Psoas muscle (tissue), 8 donors: ENCODE results near the gene SCO2. TPM values are rescaled to one million over a fixed set of nuclear protein-coding genes. Genes with fewer than 3 reads are reported as not detected.

Experiments
- ATAC-seq, 4 donors: fragments of 200-7000 bp; cut with Tn5 transposase; one replicate each; pipeline ENCODE4 v1.9.1; 2020; ENCODE audit warnings: moderate library complexity in 3 of 4, mild to moderate bottlenecking in 2 of 4
- DNase-seq, 2 donors: peaks; one replicate each; pipeline ENCODE4 v3.0.0-alpha.2; 2020
- H3K27ac ChIP-seq: fragments of 200-600 bp; one replicate; pipeline ENCODE4 v1.8.0; 2022
- H3K27me3 ChIP-seq, 3 donors: fragments of 200-600 bp in 1 of 3; one replicate each; pipeline versions ENCODE4 v1.6.1 to v1.8.0; 2013 to 2022; ENCODE audit warnings: low read length in 2 of 3, mild to moderate bottlenecking in 2 of 3, moderate library complexity in 1 of 3; ENCODE audit not compliant: insufficient read depth in 3 of 3
- H3K36me3 ChIP-seq, 2 donors: fragments of 200-600 bp in 1 of 2; one replicate each; pipeline versions ENCODE4 v1.6.1 to v1.8.0; 2013 to 2022; ENCODE audit warnings: low read depth in 1 of 2, mild to moderate bottlenecking in 1 of 2, moderate library complexity in 1 of 2; ENCODE audit not compliant: insufficient read depth in 1 of 2
- H3K4me1 ChIP-seq: fragments of 200-600 bp; one replicate; pipeline ENCODE4 v1.8.0; 2022
- H3K4me3 ChIP-seq: fragments of 200-600 bp; one replicate; pipeline ENCODE4 v1.8.0; 2022; ENCODE audit warnings: mild to moderate bottlenecking
- H3K9me3 ChIP-seq: fragments of 200-600 bp; one replicate; pipeline ENCODE4 v1.8.0; 2022
- CTCF ChIP-seq: fragments of 200-600 bp; IDR thresholded peaks from one replicate; pipeline ENCODE4 v1.8.0; 2022; ENCODE audit warnings: antibody characterized with exemption
- WGBS, 3 donors: extraction: QIAGEN DNeasy Blood & Tissue Kit; methylation state at CpG; one replicate each; pipeline versions ENCODE4 v1.1.6 to v1.1.7; 2013; 5-methylcytosine and 5-hydroxymethylcytosine counted together
- intact Hi-C, 2 donors: fragments of 100-400 bp; cut with DNase I; formaldehyde crosslinking; loops; one replicate each; pipeline versions ENCODE4 v1.11.0 to v1.14.2; 2022
- polyA plus RNA-seq, 3 donors: library from polyadenylated mRNA; stranded (reverse); fragments of 200-250 nt; gene quantifications; one replicate each; pipeline ENCODE4 v1.2.3, GENCODE V29; 2013
- total RNA-seq, 4 donors: library from RNA; stranded (reverse); fragmentation: NEBNext Ultra II Directional in 2 of 4; extraction: Animal tissue kit (Norgen Biotek cat#: 25700) in 2 of 4; gene quantifications; one replicate each; pipeline versions ENCODE4 v1.2.1 to v1.2.4, GENCODE V29; 2021 to 2023
- donor health status: healthy with polysubstance abuse.
- donor health status: DM: no; HTN: no; CAD: no; lungs with moderate emphysema.
- donor health status: Bipolar disorder and iron deficiency.
- donor health status: healthy.
- donor health status: DM: yes; HTN: yes; CAD: no.
- donor health status: DM: no; HTN: no; CAD: no.
- donor health status: DM: no; HTN: no; CAD: no.
- donor health status: DM: yes; HTN: yes; CAD: no.

Gene SCO2
- total and polyA plus RNA-seq, 7 donors, result 0.97 to 1.00 (median 0.99) TPM; not detected in 4

GRCh38 chr22:50518606-50519005 is 6.8 kb downstream of the SCO2 start:
- no peak overlapping the region for H3K4me3 ChIP-seq
- no peak for TF ChIP-seq CTCF
- peaks cover 8 to 79% of the 10 kb centered on the region in 2 donors for H3K36me3 ChIP-seq
- no peaks in the 10 kb centered on the region for H3K4me1 ChIP-seq
- no peaks in the 10 kb centered on the region for H3K9me3 ChIP-seq
- no peak overlapping the region for H3K27ac ChIP-seq
- no peak for ATAC-seq
- 91 to 93% (median 93%) methylated on average over 7 of the region's 7 CpGs for WGBS, 3 donors
- H3K27me3 ChIP-seq, result no peaks in the 10 kb centered on the region
- no peak for DNase-seq
- intact Hi-C loops, result no loop called here

GRCh38 chr22:50517495-50518260 is 7.7 kb downstream of the SCO2 start:
- Histone ChIP-seq H3K4me3 (no peak overlapping the region), H3K27me3 (no peaks in the 10 kb centered on the region), H3K36me3 (peaks cover 8 to 70% of the 10 kb centered on the region in 2 donors), H3K9me3 (no peaks in the 10 kb centered on the region), H3K4me1 (no peaks in the 10 kb centered on the region), H3K27ac (no peak overlapping the region)
- DNase-seq (no peak), ATAC-seq (no peak)
- intact Hi-C loops, result no loop called here
- WGBS, 3 donors, result 86 to 90% (median 88%) methylated on average over 20 of the region's 20 CpGs
- TF ChIP-seq CTCF, result no peak

DNA sequence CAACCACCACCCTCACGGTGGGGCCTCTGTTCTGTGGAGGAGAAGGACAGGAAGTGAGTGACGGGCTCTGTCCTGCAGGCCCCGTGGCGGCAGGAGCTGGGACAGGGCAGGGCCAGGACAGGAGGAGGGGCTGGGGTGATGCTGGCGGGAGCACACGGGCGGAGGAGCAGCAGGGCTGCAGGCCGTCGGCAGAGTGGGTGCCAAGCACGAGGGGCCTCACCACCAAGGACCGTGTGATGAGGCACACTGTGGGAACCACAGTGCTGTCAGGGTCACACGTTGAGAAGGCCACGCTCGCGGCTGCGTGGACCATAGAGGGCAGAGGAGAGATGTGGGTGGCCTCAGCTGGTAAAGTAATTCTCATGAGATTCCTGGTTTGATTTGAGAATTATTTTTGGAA is 8.5 kb downstream of the SCO2 start:
- 81 to 85% (median 81%) methylated on average over 16 of the region's 16 CpGs for WGBS, 3 donors
- no peak for DNase-seq

DNA sequence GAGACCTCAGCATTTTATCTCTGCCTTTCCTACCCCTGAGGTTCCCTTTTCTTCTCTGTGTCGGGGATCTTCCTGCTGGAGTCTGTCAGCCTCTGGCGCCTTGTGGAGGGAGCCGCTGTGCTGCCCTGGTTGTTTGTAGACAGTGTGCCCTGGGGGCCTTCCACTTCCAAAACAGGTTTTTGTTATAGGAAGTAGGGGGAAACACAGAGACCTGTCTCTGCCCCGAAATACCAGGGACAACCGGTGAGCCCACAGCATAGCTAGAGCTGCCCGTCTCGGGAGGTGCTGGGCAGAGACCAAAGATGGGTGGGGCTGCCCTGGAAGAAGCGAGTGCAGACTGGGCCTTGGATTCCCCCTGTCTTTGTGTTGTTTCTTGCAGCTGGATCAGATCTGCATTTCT is 9.3 kb downstream of the SCO2 start:
- ATAC-seq (no peak), DNase-seq (no peak)
- Histone ChIP-seq H3K36me3 (peaks cover 8 to 60% of the 10 kb centered on the region in 2 donors), H3K9me3 (no peaks in the 10 kb centered on the region), H3K27me3 (no peaks in the 10 kb centered on the region), H3K4me1 (no peaks in the 10 kb centered on the region), H3K27ac (no peak overlapping the region), H3K4me3 (no peak overlapping the region)
- TF ChIP-seq CTCF, result no peak
- intact Hi-C loops, result no loop called here
- 90 to 93% (median 91%) methylated on average over 7 to 8 of the region's 8 CpGs for WGBS, 3 donors

More for the DNA sequence above, 8.5 kb downstream of the SCO2 start:
- no peaks in the 10 kb centered on the region for H3K4me1 ChIP-seq
- TF ChIP-seq CTCF, result no peak
- H3K4me3 ChIP-seq, result no peak overlapping the region
- H3K9me3 ChIP-seq, result no peaks in the 10 kb centered on the region
- H3K27me3 ChIP-seq, result no peaks in the 10 kb centered on the region
- H3K27ac ChIP-seq, result no peak overlapping the region
- intact Hi-C loops, result no loop called here
- ATAC-seq, result no peak
- peaks cover 8 to 62% of the 10 kb centered on the region in 2 donors for H3K36me3 ChIP-seq

DNA sequence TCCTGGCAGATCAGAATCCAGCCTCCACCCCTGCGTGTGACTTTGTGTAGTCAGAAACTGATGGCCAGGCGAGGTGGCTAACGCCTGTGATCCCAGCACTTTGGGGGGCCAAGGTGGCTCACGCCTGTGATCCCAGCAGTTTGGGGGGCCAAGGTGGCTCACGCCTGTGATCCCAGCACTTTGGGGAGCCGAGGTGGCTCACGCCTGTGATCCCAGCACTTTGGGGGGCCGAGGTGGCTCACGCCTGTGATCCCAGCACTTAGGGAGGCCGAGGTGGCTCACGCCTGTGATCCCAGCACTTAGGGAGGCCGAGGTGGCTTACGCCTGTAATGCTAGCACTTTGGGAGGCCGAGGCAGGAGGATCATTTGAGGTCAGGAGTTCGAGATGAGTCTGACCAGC is 12.2 kb downstream of the SCO2 start:
- no peaks in the 10 kb centered on the region for H3K27me3 ChIP-seq
- WGBS, 3 donors, result 95 to 98% (median 97%) methylated on average over 15 of the region's 15 CpGs
- H3K4me3 ChIP-seq, result no peak overlapping the region
- peaks cover 0 to 42% of the 10 kb centered on the region in 2 donors for H3K36me3 ChIP-seq
- intact Hi-C loops, result no loop called here
- ATAC-seq (no peak), DNase-seq (no peak)
- peaks cover 10% of the 10 kb centered on the region for H3K4me1 ChIP-seq
- no peak overlapping the region for H3K27ac ChIP-seq
- no peak for TF ChIP-seq CTCF
- no peaks in the 10 kb centered on the region for H3K9me3 ChIP-seq
